ENCODE results near the gene MPV17L.
"Not testable (repeated sequence)": the region's sequence is repeated elsewhere in the genome, so short reads cannot be mapped to it uniquely, and the experiment has no call there.

The MPV17L gene

DNA sequence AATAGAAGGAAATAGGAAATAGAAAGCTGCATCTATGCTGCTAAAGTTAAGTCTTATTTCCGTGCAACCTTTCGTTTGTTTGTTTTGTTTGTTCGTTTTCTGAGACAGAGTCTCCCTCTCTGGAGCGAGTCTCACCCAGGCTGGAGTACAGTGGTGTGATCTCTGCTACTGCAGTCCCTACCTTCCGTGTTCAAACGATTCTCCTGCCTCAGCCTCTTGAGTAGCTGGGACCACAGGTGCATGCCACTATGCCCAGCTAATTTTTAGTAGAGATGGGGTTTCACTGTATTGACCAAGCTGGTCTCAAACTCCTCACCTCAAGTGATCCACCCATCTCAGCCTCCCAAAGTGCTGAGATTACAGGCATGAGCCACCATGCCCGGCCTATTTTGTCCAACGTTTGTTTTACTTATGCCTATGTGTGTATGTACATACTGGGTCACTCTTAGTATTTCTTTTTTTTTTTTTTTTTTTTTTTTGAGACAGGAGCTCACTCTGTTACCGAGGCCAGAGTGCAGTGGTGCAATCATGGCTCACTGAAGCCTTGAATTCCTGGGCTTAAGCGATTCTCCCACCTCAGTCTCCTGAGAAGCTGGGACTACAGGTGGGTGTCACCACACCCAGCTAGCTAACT lies 55.7 kb downstream of the MPV17L start:
- TF ChIP-seq, protein P1, sequence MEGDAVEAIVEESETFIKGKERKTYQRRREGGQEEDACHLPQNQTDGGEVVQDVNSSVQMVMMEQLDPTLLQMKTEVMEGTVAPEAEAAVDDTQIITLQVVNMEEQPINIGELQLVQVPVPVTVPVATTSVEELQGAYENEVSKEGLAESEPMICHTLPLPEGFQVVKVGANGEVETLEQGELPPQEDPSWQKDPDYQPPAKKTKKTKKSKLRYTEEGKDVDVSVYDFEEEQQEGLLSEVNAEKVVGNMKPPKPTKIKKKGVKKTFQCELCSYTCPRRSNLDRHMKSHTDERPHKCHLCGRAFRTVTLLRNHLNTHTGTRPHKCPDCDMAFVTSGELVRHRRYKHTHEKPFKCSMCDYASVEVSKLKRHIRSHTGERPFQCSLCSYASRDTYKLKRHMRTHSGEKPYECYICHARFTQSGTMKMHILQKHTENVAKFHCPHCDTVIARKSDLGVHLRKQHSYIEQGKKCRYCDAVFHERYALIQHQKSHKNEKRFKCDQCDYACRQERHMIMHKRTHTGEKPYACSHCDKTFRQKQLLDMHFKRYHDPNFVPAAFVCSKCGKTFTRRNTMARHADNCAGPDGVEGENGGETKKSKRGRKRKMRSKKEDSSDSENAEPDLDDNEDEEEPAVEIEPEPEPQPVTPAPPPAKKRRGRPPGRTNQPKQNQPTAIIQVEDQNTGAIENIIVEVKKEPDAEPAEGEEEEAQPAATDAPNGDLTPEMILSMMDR (conservative IDR thresholded peaks at IDR 0.05; ENCODE audit: control insufficient read depth, insufficient read depth, low read depth, low read length) = no peak
- H3K4me3 ChIP-seq (ENCODE audit: control insufficient read depth, low read depth, low read length) = no peak overlapping the region
- DNase-seq (ENCODE audit: low read depth) = no peak

DNA sequence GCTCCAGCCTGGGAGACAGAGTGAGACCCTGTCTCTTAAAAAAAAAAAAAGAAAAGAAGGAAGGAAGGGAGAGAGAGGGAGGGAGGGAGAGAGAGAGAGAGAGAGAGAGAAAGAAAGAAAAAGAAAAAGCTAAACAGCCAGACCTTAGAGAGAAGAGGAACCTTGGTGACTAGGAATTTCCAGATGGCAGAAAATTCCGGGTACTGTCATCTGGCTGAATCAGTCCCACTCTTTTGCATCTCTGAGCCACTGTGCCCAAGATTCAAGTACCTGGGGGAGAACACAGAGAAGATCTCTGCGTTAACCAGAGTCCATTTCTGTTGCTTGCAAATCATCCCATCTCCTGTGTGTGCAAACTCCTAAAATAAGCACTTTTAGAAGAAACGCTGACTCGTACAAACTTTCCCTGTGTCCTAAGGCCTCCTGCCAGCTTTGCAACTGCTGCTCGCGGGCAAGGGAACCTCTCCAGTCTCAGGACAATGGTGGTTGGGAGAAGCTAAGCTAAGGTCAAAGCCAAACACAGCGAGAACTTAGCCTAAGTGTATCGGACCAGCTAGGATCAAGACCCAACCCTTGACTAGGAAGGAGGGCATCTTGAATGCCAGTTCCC lies 56.8 kb downstream of the MPV17L start:
- no peak for DNase-seq (ENCODE audit: low read depth)
- TF ChIP-seq, protein P1 (conservative IDR thresholded peaks at IDR 0.05; ENCODE audit: control insufficient read depth, insufficient read depth, low read depth, low read length) = no peak
- no peak overlapping the region for H3K4me3 ChIP-seq (ENCODE audit: control insufficient read depth, low read depth, low read length)

DNA sequence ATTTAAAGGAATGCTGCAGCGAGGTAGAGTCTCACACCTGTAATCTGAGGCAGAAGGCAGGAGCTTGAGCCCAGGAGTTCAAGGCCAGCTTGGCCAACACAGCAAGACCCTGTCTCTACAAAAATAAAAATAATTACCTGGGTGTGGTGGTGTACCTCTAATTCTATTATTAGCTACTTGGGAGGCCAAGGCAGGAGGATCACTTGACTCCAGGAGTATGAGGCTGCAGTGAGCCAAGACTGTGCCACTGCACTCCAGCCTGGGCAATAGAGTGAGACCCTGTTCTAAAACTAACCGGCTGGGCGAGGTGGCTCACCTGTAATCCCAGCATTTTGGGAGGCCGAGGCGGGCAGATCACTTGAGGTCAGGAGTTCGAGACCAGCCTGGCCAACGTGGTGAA lies 57.7 kb downstream of the MPV17L start:
- not testable (repeated sequence) for DNase-seq (ENCODE audit: low read depth); H3K4me3 ChIP-seq (ENCODE audit: control insufficient read depth, low read depth, low read length)

DNA sequence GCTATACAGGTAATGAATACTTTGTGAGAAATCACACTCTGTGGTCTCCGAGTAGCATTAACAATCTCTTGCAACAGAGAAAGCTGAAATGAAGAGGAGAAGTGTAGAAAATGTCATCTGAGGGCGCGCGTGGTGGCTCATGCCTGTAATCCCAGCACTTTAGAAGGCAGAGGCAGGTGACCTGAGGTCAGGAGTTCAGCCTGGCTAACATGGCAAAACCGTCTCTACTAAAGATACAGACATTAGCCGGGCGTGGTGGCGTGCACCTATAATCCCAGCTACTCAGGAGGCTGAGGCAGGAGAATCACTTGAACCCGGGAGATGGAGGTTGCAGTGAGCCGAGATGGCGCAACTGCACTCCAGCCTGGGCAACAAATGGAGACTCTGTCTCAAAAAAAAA lies 59.4 kb downstream of the MPV17L start:
- not testable (repeated sequence) for DNase-seq (ENCODE audit: low read depth)

DNA sequence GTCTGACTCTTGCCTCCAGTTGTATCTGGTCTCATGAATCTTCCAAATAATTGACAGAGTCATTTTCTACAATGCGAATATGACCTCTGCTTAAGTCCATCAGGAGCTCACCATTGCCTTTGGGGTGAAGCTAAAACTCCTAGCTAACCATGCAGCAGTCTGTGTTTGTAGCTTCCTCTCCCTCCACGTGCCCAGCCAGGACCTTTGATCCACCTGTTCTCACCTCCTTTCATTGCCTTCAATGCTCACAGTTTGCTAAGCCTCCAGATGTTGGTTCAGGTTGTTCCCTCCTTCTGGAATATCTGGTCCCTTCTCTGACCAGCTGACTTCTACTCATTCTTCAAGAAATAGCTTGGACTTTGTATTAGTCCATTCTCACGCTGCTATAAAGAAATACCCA lies 61.8 kb downstream of the MPV17L start:
- no peak overlapping the region for H3K4me3 ChIP-seq (ENCODE audit: control insufficient read depth, low read depth, low read length)
- TF ChIP-seq, protein P1 (conservative IDR thresholded peaks at IDR 0.05; ENCODE audit: control insufficient read depth, insufficient read depth, low read depth, low read length) = no peak
- no peak for DNase-seq (ENCODE audit: low read depth)

More for the DNA sequence above, 59.4 kb downstream of the MPV17L start:
- not testable (repeated sequence) for H3K4me3 ChIP-seq (ENCODE audit: control insufficient read depth, low read depth, low read length)

DNA sequence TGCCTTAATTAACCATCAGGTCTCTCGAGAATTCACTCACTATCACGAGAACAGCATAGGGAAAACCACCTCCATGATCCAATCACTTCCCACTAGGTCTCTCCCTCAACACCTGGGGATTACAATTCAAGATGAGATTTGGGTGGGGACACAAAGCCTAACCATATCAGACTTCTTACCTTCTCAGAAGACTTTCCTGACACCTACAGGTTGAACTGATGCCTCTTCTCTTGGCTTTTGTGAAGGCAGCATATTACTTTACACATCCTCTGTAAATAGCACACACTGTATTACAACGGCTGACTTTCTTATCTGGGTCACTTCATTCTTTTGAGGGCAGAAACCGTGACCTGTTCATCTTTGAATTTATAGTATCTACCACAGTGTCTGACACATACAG lies 62.4 kb downstream of the MPV17L start:
- TF ChIP-seq, protein P1 (conservative IDR thresholded peaks at IDR 0.05; ENCODE audit: control insufficient read depth, insufficient read depth, low read depth, low read length) = no peak
- H3K4me3 ChIP-seq (ENCODE audit: control insufficient read depth, low read depth, low read length) = no peak overlapping the region
- no peak for DNase-seq (ENCODE audit: low read depth)

DNA sequence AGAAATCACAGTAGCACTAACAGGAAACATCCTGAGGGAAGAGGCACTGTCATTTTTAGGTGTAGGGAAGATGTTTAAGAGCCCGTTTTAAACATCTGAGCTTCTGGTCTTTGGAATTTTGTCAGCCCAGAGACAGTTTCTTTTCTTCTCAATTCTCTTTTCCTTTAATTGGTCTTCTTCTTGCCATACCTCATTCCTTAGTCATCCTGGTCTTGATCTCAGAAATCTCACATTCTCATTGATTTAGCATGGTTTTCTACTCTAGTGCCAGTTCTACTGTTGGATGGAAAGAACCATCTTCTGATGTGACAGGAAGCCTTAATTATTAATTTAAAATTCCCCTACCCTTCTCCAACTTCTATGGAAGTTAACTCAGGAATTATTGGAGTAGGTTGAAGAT lies 64.2 kb downstream of the MPV17L start:
- TF ChIP-seq, protein P1 (conservative IDR thresholded peaks at IDR 0.05; ENCODE audit: control insufficient read depth, insufficient read depth, low read depth, low read length) = no peak
- no peak for DNase-seq (ENCODE audit: low read depth)
- no peak overlapping the region for H3K4me3 ChIP-seq (ENCODE audit: control insufficient read depth, low read depth, low read length)

DNA sequence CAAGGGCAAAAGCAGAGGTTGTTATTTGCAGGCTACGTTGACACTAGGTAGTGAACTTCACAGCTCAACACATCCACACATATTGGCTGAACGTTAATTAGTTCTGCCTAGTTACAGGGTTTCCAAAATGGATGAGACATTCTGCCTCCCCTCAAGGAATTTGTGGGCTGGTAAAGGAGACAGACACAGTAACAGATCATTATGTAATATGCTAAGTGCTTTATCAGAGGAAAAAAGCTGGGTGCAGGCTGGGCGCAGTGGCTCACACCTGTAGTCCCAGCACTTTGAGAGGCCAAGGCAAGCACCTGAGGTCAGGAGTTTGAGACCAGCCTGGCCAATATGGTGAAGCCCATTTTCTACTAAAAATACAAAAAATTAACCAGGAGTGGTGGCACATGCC lies 65.0 kb downstream of the MPV17L start:
- no peak for DNase-seq (ENCODE audit: low read depth)
- TF ChIP-seq, protein P1 (conservative IDR thresholded peaks at IDR 0.05; ENCODE audit: control insufficient read depth, insufficient read depth, low read depth, low read length) = no peak
- no peak overlapping the region for H3K4me3 ChIP-seq (ENCODE audit: control insufficient read depth, low read depth, low read length)

Measured in fibroblast of mammary gland (primary cell).